HepG2 (cell line): ENCODE results near the gene ARF4. TPM values are rescaled to one million over a fixed set of nuclear protein-coding genes. Genes with fewer than 3 reads are reported as not detected.

Source experiments
- AHR ChIP-seq: IDR thresholded peaks from 2 replicates; pipeline ENCODE4 v1.6.1; 2018; ENCODE audit warnings: missing genetic modification reagents, missing compliant biosample characterization
- ARNT2 ChIP-seq: sonication (generic); formaldehyde crosslinking; IDR thresholded peaks from 2 replicates; pipeline ENCODE4 v1.8.0; 2022; ENCODE audit warnings: mild to moderate bottlenecking, low read depth, missing genetic modification reagents, moderate library complexity
- ELK4 ChIP-seq: sonication (generic); formaldehyde crosslinking; IDR thresholded peaks from 2 replicates; pipeline ENCODE4 v1.9.0; 2021; ENCODE audit warnings: missing genetic modification reagents, borderline replicate concordance
- GATA4 ChIP-seq: sonication (generic); IDR thresholded peaks from 2 replicates; pipeline ENCODE4 v1.6.1; 2016; ENCODE audit warnings: antibody characterized with exemption, low read depth, borderline replicate concordance
- IKZF1 ChIP-seq: fragments of 450-650 bp; IDR thresholded peaks from 2 replicates; pipeline ENCODE4 v1.7.1; 2016
- IKZF5 ChIP-seq: IDR thresholded peaks from 2 replicates; pipeline ENCODE4 v1.6.1; 2018; ENCODE audit warnings: missing genetic modification reagents, mild to moderate bottlenecking, missing compliant biosample characterization
- MAFG ChIP-seq: sonication (generic); formaldehyde crosslinking; IDR thresholded peaks from 2 replicates; pipeline ENCODE4 v1.5.1; 2020; ENCODE audit warnings: mild to moderate bottlenecking, missing genetic modification reagents
- MZF1 ChIP-seq: sonication (generic); formaldehyde crosslinking; IDR thresholded peaks from 2 replicates; pipeline ENCODE4 v1.8.1; 2023; ENCODE audit warnings: mild to moderate bottlenecking, missing genetic modification reagents, borderline replicate concordance
- NR1H2 ChIP-seq: sonication (generic); formaldehyde crosslinking; IDR thresholded peaks from 2 replicates; pipeline ENCODE4 v1.8.1; 2022; ENCODE audit warnings: low read depth, missing genetic modification reagents, borderline replicate concordance
- PATZ1 ChIP-seq: sonication (generic); formaldehyde crosslinking; IDR thresholded peaks from 2 replicates; pipeline ENCODE4 v1.4.0; 2020; ENCODE audit warnings: missing genetic modification reagents
- PREB ChIP-seq: sonication (generic); formaldehyde crosslinking; IDR thresholded peaks from 2 replicates; pipeline ENCODE4 v1.4.0; 2020; ENCODE audit warnings: missing genetic modification reagents
- PRPF4 ChIP-seq: fragments of 200-400 bp; formaldehyde crosslinking; IDR thresholded peaks from 2 replicates; pipeline ENCODE4 v1.6.1; 2016; ENCODE audit warnings: low read length, low read depth; ENCODE audit not compliant: poor library complexity, severe bottlenecking
- PTBP1 ChIP-seq: fragments of 200-400 bp; formaldehyde crosslinking; IDR thresholded peaks from 2 replicates; pipeline ENCODE4 v1.6.1; 2018; ENCODE audit warnings: low read length, low read depth; ENCODE audit not compliant: poor library complexity, severe bottlenecking
- RARA ChIP-seq: IDR thresholded peaks from 2 replicates; pipeline ENCODE4 v1.6.1; 2016; ENCODE audit warnings: missing genetic modification reagents, missing compliant biosample characterization
- REXO4 ChIP-seq: sonication (generic); formaldehyde crosslinking; IDR thresholded peaks from 2 replicates; pipeline ENCODE4 v1.8.0; 2022; ENCODE audit warnings: missing genetic modification reagents, mild to moderate bottlenecking, borderline replicate concordance
- SIX4 ChIP-seq: sonication (generic); formaldehyde crosslinking; IDR thresholded peaks from 2 replicates; pipeline ENCODE4 v1.4.0; 2020; ENCODE audit warnings: missing genetic modification reagents
- ZBTB26 ChIP-seq: IDR thresholded peaks from 2 replicates; pipeline ENCODE4 v1.6.1; 2016; ENCODE audit warnings: missing compliant biosample characterization, missing genetic modification reagents, borderline replicate concordance
- ZNF121 ChIP-seq: sonication (generic); formaldehyde crosslinking; IDR thresholded peaks from 2 replicates; pipeline ENCODE4 v1.5.0; 2020; ENCODE audit warnings: mild to moderate bottlenecking, missing genetic modification reagents
- ZNF383 ChIP-seq: sonication (generic); formaldehyde crosslinking; IDR thresholded peaks from 2 replicates; pipeline ENCODE4 v1.4.0; 2020; ENCODE audit warnings: missing genetic modification reagents, mild to moderate bottlenecking, borderline replicate concordance
- ZNF557 ChIP-seq: sonication (generic); formaldehyde crosslinking; IDR thresholded peaks from 2 replicates; pipeline ENCODE4 v1.4.0; 2020; ENCODE audit warnings: missing genetic modification reagents
- ZNF558 ChIP-seq: sonication (generic); formaldehyde crosslinking; IDR thresholded peaks from 2 replicates; pipeline ENCODE4 v1.9.0; 2022; ENCODE audit warnings: mild to moderate bottlenecking, missing genetic modification reagents, borderline replicate concordance
- ZNF672 ChIP-seq: sonication (generic); formaldehyde crosslinking; IDR thresholded peaks from 2 replicates; pipeline ENCODE4 v1.8.1; 2022; ENCODE audit warnings: missing genetic modification reagents
- ZNF746 ChIP-seq: sonication (generic); formaldehyde crosslinking; IDR thresholded peaks from 2 replicates; pipeline ENCODE4 v1.8.0; 2022; ENCODE audit warnings: mild to moderate bottlenecking, missing genetic modification reagents
- polyA plus RNA-seq, 8 experiments: library from polyadenylated mRNA; depleted of rRNA in 3 of 8; stranded (reverse) in 7 of 8; unstranded in 1 of 8; fragments of >200 nt; fragmentation: Illumina TruSeq in 4 of 8; extraction: Trizol in 4 of 8; gene quantifications; 2 replicates each; pipeline versions ENCODE4 v1.2.1 to v1.2.3, GENCODE V29; 2011 to 2016; ENCODE audit warnings: low read depth in 4 of 8, missing spikeins in 1 of 8, mixed read lengths in 1 of 8; ENCODE audit not compliant: insufficient read depth in 1 of 8
- total RNA-seq, 5 experiments: library from RNA; depleted of rRNA; stranded (reverse); fragments of >200 nt; fragmentation: Illumina TruSeq; extraction: Trizol; gene quantifications; 2 replicates each; pipeline ENCODE4 v1.2.3, GENCODE V29; 2016; ENCODE audit warnings: low read depth in 1 of 5

ARF4 gene
- total and polyA plus RNA-seq, 2 of the 13 experiments (the other 11 are each of a cell fraction or from before 2014, with no cell fraction given), result 184 to 250 TPM

- 0 out of 2 replicates have a peak, but pooled peaks have one; percentile 56 for TF ChIP-seq REXO4 (CRISPR knock-in tag)
- TF ChIP-seq SIX4, result peak; percentile 30; the same call in 1 of the 2 replicates
- TF ChIP-seq PREB (CRISPR knock-in tag), result no peak
- TF ChIP-seq RARA (CRISPR knock-in tag), result peak; percentile 99
- TF ChIP-seq ZNF557 (CRISPR knock-in tag), result 0 out of 2 replicates have a peak, but pooled peaks have one; percentile 66
- no peak for TF ChIP-seq GATA4
- peak; percentile 52; the same call in 1 of the 2 replicates for TF ChIP-seq ZBTB26 (CRISPR knock-in tag)
- TF ChIP-seq ZNF746 (CRISPR knock-in tag), result peak; percentile 58
- peak; percentile 74; the same call in 1 of the 2 replicates for TF ChIP-seq ARNT2 (CRISPR knock-in tag)
- TF ChIP-seq MAFG (CRISPR knock-in tag), result no peak
- TF ChIP-seq IKZF5, result peak; percentile 94
- TF ChIP-seq AHR (CRISPR knock-in tag), result 0 out of 2 replicates have a peak, but pooled peaks have one; percentile 87
- 0 out of 2 replicates have a peak, but pooled peaks have one; percentile 3 for TF ChIP-seq ZNF121 (CRISPR knock-in tag)
- TF ChIP-seq ZNF558 (CRISPR knock-in tag), result peak; percentile 89
- TF ChIP-seq MZF1 (CRISPR knock-in tag), result no peak
- TF ChIP-seq ELK4, result 0 out of 2 replicates have a peak, but pooled peaks have one; percentile 86
- no peak for TF ChIP-seq ZNF672 (CRISPR knock-in tag)
- TF ChIP-seq PATZ1 (CRISPR knock-in tag), result peak; percentile 49; the same call in 1 of the 2 replicates
- no peak for TF ChIP-seq IKZF1
- TF ChIP-seq NR1H2, result no peak
- TF ChIP-seq ZNF383 (CRISPR knock-in tag), result 0 out of 2 replicates have a peak, but pooled peaks have one; percentile 39
- TF ChIP-seq PRPF4, result no peak
- TF ChIP-seq PTBP1, result no peak
Observed at GRCh38 chr3:57555738-57556458, 41.2 kb downstream of the ARF4 start, which contains the start of gene PDE12 (continued).
